ENCODE data around the gene ABL2.

Gene ABL2

GRCh38 chr1:179094818-179095217 lies 134.7 kb downstream of the ABL2 start:
- DNase-seq (ENCODE audit: insufficient read length, low spot score): no peak
- TF ChIP-seq POLR2A (IDR thresholded peaks at IDR 0.05; ENCODE audit: low read depth, low read length): no peak
- FAIRE-seq: no peak

- no peak for FAIRE-seq
These were observed 136.5 kb downstream of the ABL2 start for GRCh38 chr1:179092896-179093461.

GRCh38 chr1:179091691-179092165 lies 137.7 kb downstream of the ABL2 start:
- FAIRE-seq: no peak
- DNase-seq (ENCODE audit: insufficient read length, low spot score): no peak
- TF ChIP-seq POLR2A (IDR thresholded peaks at IDR 0.05; ENCODE audit: low read depth, low read length): no peak

More at GRCh38 chr1:179092896-179093461, 136.5 kb downstream of the ABL2 start:
- no peak for DNase-seq (ENCODE audit: insufficient read length, low spot score)
- TF ChIP-seq POLR2A (IDR thresholded peaks at IDR 0.05; ENCODE audit: low read depth, low read length): no peak

GRCh38 chr1:179090923-179091322 lies 138.6 kb downstream of the ABL2 start:
- DNase-seq (ENCODE audit: insufficient read length, low spot score): no peak
- TF ChIP-seq POLR2A (IDR thresholded peaks at IDR 0.05; ENCODE audit: low read depth, low read length): no peak
- no peak for FAIRE-seq

GRCh38 chr1:179090522-179090921 lies 139.0 kb downstream of the ABL2 start:
- no peak for FAIRE-seq
- TF ChIP-seq POLR2A (IDR thresholded peaks at IDR 0.05; ENCODE audit: low read depth, low read length): no peak
- no peak for DNase-seq (ENCODE audit: insufficient read length, low spot score)

GRCh38 chr1:179089827-179090482 lies 139.5 kb downstream of the ABL2 start:
- FAIRE-seq (no peak), DNase-seq (ENCODE audit: insufficient read length, low spot score) (no peak)
- TF ChIP-seq POLR2A (IDR thresholded peaks at IDR 0.05; ENCODE audit: low read depth, low read length): no peak

GRCh38 chr1:179087665-179088064 lies 141.8 kb downstream of the ABL2 start:
- DNase-seq (ENCODE audit: insufficient read length, low spot score) (peak; percentile 51), FAIRE-seq (no peak)
- no peak for TF ChIP-seq POLR2A (IDR thresholded peaks at IDR 0.05; ENCODE audit: low read depth, low read length)

GRCh38 chr1:179083533-179083932 lies 145.9 kb downstream of the ABL2 start:
- no peak for TF ChIP-seq POLR2A (IDR thresholded peaks at IDR 0.05; ENCODE audit: low read depth, low read length)
- FAIRE-seq: no peak
- DNase-seq (ENCODE audit: insufficient read length, low spot score): no peak

GRCh38 chr1:179082999-179083335 lies 146.5 kb downstream of the ABL2 start:
- FAIRE-seq (no peak), DNase-seq (ENCODE audit: insufficient read length, low spot score) (no peak)
- no peak for TF ChIP-seq POLR2A (IDR thresholded peaks at IDR 0.05; ENCODE audit: low read depth, low read length)

- TF ChIP-seq POLR2A (IDR thresholded peaks at IDR 0.05; ENCODE audit: low read depth, low read length): no peak
- DNase-seq (ENCODE audit: insufficient read length, low spot score): peak; percentile 34
- no peak for FAIRE-seq
These were observed 147.0 kb downstream of the ABL2 start for GRCh38 chr1:179082333-179082998.

GRCh38 chr1:179081687-179082332 lies 147.7 kb downstream of the ABL2 start, which contains the start of gene TOR3A:
Gene TOR3A (plus strand): TSS chr1:179082070. CDS start chr1:179082129, 59 bp downstream.
- FAIRE-seq: no peak
- DNase-seq (ENCODE audit: insufficient read length, low spot score): peak; percentile 86
- peak; percentile 96 for TF ChIP-seq POLR2A (IDR thresholded peaks at IDR 0.05; ENCODE audit: low read depth, low read length)

GRCh38 chr1:179080866-179081686 lies 148.4 kb downstream of the ABL2 start:
- no peak for DNase-seq (ENCODE audit: insufficient read length, low spot score)
- no peak for TF ChIP-seq POLR2A (IDR thresholded peaks at IDR 0.05; ENCODE audit: low read depth, low read length)
- FAIRE-seq: no peak

- no peak for FAIRE-seq
- TF ChIP-seq POLR2A (IDR thresholded peaks at IDR 0.05; ENCODE audit: low read depth, low read length): no peak
These were observed 150.2 kb downstream of the ABL2 start for GRCh38 chr1:179079113-179079761.

More at GRCh38 chr1:179079113-179079761, 150.2 kb downstream of the ABL2 start:
- DNase-seq (ENCODE audit: insufficient read length, low spot score): no peak

Measured in H54 (cell line).